ENCODE measurements around the gene KCTD12.
"Not testable (repeated sequence)": the region's sequence is repeated elsewhere in the genome, so short reads cannot be mapped to it uniquely, and the experiment has no call there.

The KCTD12 gene

GRCh38 chr13:76886292-76887075 is at the start of gene KCTD12:
TSS of gene KCTD12 (minus strand) at chr13:76886405. CDS start at chr13:76886148, 257 bp downstream.
- in situ Hi-C loops (cut with HindIII; ENCODE audit: low sequenced_read_pairs) = no loop called here

GRCh38 chr13:76934671-76935070 is 48.5 kb upstream of the KCTD12 start:
- in situ Hi-C loops (cut with HindIII; ENCODE audit: low sequenced_read_pairs) = no loop called here

DNA sequence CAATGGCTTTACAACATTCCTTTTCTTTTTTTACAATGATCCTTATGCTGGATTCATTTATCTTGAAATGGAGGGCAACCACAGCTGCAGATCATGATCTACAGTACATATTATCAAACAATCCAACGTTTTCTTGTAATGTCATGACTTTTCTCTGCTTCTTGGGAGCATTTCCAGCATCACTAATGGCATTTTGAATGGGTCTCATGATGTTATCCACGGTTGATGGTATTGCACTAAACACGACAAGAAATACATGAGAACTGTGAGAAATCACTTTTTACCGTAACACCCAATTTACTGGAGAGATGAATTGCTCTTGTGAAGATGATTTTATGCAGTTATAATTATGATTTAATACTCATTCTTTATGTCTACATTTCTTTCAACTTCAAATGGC is 45.9 kb upstream of the KCTD12 start:
- in situ Hi-C loops (cut with HindIII; ENCODE audit: low sequenced_read_pairs) = no loop called here

DNA sequence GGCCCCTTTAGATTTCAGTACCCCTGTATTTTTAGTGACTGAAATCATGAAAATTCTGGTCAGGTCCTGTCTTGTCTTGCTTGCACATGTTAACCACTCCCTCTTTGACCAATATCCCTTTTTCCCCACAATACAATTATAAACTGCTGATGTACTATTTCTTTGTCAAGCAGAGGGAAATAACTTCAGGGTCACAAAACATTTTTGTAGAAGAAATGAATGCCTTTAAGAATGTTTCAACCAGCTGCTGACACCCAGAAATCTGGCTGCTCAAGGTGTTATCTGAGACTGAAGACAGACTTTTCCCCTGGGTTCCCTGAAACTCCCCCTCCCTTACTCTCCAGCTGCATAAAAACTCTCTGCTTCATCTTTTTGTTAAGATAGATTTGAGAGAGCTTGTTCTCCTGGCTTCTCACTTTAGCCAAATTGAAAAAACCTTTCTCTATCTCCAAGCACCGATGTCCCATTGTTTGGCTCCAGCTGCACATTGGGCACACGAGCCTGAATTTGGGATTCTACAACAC is 43.7 kb upstream of the KCTD12 start:
- in situ Hi-C loops (cut with HindIII; ENCODE audit: low sequenced_read_pairs) = no loop called here

DNA sequence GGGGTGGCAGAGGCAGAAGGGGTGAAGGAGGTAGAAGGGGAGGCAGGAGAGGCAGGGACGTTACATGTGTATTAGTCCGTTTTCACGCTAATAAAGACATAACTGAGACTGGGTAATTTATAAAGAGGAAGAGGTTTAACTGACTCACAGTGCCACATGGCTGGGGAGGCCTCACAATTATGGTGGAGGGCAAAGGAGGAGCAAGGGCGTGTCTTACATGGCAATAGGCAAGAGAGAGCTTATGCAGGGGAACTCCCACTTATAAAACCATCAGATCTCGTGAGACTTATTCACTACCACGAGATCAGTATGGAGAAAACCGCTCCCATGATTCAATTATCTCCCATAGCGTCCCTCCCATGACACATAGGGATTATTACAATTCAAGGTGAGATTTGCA is 43.1 kb upstream of the KCTD12 start:
- in situ Hi-C loops (cut with HindIII; ENCODE audit: low sequenced_read_pairs) = no loop called here

DNA sequence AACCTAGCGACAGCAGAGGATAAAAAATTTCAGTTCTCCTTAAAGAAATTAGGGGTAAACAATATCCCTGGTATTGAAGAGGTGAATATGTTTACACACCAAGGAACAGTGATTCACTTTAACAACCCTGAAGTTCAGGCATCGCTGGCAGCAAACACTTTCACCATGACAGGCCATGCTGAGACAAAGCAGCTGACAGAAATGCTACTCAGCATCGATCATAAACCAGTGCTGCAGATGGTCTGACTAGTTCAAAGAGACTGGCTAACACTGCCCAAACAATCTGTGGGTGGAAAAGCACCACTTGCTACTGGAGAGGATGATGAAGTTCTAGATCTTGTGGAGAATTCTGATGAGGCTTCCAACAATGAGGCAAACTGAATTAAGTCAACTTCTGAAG is 42.3 kb upstream of the KCTD12 start:
- in situ Hi-C loops (cut with HindIII; ENCODE audit: low sequenced_read_pairs) = no loop called here

GRCh38 chr13:76927955-76928354 is 41.8 kb upstream of the KCTD12 start:
- in situ Hi-C loops (cut with HindIII; ENCODE audit: low sequenced_read_pairs) = no loop called here

DNA sequence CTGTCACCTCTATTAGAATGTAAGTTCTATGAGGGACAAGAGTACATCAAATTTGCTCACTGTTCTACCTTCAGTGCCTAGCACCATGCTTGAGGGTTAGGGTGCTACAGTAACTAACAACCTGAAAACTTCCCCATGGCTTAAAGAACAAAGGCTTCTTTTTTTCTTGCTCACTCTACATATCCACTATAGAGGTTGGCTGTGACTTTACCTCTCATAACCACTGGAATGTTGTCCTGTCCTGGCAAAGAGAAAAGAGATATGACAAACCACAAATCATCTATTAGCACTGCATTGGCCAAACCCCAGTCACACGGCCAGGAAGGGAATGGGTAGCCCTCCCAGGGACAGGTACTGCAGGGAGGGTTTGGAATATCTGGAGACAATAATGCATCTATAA is 38.9 kb upstream of the KCTD12 start:
- in situ Hi-C loops (cut with HindIII; ENCODE audit: low sequenced_read_pairs) = no loop called here

DNA sequence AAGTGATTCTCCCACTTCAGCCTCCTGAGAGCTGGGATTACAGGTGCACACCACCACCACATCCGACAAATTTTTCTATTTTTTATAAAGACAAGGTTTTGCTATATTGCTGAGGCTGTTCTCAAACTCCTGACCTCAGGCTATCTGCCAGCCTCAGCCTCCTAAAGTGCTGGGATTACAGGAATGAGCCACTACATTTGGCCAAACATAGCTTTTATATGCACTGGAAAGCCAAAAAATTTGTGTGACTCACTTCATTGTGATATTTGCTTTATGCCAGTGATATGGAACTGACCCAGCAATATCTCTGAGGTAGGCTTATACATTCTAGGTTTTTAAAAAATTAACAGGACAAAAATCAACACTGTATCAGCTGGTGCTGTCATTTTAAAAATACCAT is 35.3 kb upstream of the KCTD12 start:
- in situ Hi-C loops (cut with HindIII; ENCODE audit: low sequenced_read_pairs) = no loop called here

DNA sequence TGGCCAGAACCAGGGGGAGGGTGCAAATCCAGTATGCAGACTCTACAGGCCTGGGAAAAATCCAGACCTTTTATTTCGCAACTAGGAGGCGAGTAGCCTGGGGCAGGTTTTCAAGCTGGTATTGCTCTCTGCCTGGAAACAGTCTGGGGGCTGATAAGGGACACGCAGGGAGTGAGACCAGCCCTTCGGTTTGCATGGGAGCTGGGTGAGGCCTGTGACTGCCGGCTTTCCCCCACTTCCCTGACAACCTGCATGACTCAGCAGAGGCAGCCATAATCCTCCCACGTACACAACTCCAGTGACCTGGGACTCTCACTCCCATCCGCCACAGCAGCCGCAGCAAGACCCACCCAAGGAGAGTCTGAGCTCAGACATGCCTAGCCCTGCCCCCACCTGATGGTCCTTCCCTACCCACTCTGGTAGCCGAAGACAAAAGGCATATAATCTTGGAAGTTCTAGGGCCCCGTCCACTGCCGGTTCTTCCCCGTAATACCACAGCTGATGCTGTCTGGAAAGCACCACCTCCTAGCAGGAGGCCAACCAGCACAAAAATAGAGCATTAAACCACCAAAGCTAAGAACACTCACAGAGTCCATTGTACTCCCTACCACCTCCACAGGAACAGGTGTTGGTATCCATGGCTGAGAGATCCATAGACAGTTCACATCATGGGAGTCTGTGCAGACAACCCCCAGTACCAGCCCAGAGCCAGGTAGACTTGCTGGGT is 31.7 kb upstream of the KCTD12 start:
- in situ Hi-C loops (cut with HindIII; ENCODE audit: low sequenced_read_pairs) = not testable (repeated sequence)

- in situ Hi-C loops (cut with HindIII; ENCODE audit: low sequenced_read_pairs) = no loop called here
These were observed 30.9 kb upstream of the KCTD12 start for GRCh38 chr13:76917095-76917494.

GRCh38 chr13:76913898-76914297 is 27.7 kb upstream of the KCTD12 start:
- in situ Hi-C loops (cut with HindIII; ENCODE audit: low sequenced_read_pairs) = no loop called here

GRCh38 chr13:76912476-76912875 is 26.3 kb upstream of the KCTD12 start:
- in situ Hi-C loops (cut with HindIII; ENCODE audit: low sequenced_read_pairs) = no loop called here

GRCh38 chr13:76904507-76904906 is 18.3 kb upstream of the KCTD12 start:
- in situ Hi-C loops (cut with HindIII; ENCODE audit: low sequenced_read_pairs) = loop anchor here (5.0 kb wide), 1 partner anchor 1032 kb away; no protein-coding TSS in a partner anchor

DNA sequence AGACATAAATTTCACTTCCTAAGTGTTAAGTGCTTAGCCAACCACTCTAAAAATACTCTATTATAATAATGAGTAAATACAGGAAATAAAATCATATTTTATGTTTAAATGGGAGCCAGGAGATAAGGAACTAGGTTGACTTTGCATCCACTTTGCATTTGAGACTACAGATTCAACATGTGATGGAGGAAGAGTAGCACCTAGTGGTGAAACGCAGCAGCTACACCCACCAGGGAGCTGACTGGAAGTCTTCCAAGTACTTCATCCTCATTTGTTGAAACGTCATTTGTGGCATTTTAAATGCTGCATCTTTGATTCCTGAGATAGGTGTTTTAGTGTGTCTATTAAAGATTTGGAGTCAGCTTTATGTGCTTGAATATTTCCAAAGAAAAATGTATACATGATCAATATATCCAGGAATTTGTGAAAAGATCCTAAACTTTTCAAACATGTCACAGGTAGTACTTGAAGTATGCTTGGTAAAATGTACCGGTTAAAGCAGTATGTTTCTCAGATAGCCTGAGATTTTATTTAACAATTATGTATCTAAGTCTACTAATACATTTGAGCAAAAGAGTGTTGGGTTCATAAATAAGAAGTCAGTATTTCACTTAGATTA is 17.4 kb upstream of the KCTD12 start:
- in situ Hi-C loops (cut with HindIII; ENCODE audit: low sequenced_read_pairs) = loop anchor here (5.0 kb wide), 1 partner anchor 1031 kb away; no protein-coding TSS in a partner anchor

GRCh38 chr13:76899066-76899465 is 12.9 kb upstream of the KCTD12 start:
- in situ Hi-C loops (cut with HindIII; ENCODE audit: low sequenced_read_pairs) = loop anchor here (5.0 kb wide), 2 partner anchors 77 to 237 kb away; no protein-coding TSS in a partner anchor

DNA sequence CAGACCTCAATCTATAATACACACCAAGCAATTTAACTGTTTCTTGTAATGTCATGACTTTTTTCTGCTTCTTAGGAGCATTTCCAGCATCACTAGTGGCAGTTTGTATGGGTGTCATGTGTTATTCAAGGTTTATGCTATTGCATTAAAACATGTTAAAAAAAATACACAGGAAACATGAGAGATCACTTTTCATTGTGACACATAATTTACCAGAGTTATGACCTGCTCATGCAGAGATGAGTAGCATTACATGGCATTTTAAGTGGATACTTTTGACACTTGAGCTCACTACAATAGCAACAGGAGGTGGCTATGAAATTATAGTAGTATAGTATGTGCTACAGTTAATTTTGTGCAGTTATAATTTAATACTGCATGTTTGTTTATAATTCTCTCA is 11.0 kb upstream of the KCTD12 start:
- in situ Hi-C loops (cut with HindIII; ENCODE audit: low sequenced_read_pairs) = loop anchor here (5.0 kb wide), 2 partner anchors 75 to 235 kb away; no protein-coding TSS in a partner anchor

DNA sequence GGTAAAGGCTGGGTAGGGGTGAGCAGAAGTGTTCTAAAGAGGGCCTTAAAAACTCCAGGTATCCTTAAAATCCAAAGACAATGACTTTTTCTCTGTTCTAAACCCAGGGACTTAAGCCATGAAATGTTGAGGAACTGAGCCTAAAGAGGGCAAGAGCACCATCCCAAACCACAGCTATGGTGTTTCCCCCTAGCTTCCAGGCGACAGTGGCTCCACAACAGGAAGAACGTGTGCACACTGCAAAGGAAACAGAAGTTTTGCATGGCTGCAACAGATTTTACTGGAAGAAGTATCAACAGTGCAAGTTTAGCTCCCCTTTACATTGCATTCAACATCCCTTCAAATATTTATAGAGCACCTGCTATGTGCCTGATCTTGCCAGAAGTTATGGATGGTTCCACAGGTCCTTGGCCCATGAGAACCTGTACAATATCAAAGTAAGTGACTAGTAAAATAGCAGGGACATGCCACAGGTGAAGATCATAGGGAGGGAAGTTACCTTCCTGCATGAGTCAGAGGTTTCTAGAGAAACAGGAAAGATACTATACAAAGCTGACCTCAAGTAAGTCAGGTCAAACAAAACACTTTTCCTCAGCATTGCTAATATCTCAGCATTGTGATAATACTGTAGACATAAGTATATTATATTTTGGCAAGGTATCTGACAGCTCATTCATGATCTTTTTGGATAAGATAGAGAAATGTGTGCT is 8.4 kb upstream of the KCTD12 start:
- in situ Hi-C loops (cut with HindIII; ENCODE audit: low sequenced_read_pairs) = loop anchor here (5.0 kb wide), 2 partner anchors 72 to 232 kb away; no protein-coding TSS in a partner anchor

DNA sequence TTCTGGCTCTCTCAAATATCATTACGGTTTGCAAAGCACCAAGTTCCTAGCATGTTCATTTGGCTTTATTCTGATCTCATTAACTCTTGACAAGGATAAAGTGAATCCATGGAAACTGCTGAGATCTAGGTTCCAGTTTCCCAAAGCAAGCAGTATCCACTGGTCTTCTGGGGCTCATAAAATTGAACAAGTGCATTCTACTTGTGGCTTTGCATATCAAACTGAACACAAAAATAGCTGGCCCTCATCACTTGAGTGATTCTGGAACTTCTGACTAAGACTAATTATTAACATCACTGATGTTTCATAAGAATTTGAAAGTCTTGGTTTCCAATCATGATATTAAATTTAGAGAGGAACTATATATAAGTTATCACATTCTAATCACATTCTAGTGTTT is 6.3 kb upstream of the KCTD12 start:
- in situ Hi-C loops (cut with HindIII; ENCODE audit: low sequenced_read_pairs) = no loop called here

DNA sequence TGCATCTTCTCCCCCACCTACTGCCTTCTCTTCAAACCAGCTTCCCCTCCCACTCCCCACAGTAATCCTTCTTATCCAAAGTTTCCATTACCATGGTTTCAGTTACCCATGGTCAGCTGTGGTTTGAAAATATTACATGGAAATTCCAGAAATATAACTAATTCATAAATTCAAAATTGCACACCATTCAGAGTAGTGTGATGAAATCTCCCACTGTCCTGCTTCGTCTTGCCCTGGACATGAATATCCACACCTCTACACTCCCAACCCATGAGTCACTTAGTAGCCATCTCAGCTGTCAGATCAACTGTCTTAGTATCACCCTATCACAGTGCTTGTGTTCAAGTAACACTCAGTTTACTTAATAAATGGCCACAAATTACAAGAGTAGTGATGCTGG is 3.8 kb upstream of the KCTD12 start:
- in situ Hi-C loops (cut with HindIII; ENCODE audit: low sequenced_read_pairs) = no loop called here

DNA sequence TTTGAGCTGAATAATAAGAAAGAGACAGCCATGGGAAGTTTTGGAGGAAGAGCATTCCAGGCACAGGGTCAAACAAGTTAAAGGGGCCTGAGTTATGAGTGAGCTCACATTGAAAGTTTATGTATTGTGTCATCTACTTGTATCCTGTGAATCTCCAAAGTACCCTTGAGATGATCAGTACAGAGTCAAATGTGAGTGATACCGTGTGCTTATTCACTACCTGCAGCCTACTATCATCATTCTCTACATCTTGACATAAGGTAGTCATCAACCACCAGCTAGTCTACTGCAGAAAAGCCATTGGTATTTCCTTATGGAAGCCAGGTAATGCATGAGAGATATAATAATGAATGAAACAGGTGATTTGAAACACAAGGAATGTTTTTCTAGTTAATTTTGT is 3.0 kb upstream of the KCTD12 start:
- in situ Hi-C loops (cut with HindIII; ENCODE audit: low sequenced_read_pairs) = no loop called here

All from endothelial cell of hepatic sinusoid (primary cell).